ENCODE data around the gene DAB1. TPM values are rescaled to one million over a fixed set of nuclear protein-coding genes. Genes with fewer than 3 reads are reported as not detected.

DAB1 gene
- total RNA-seq, 3 donors from 2014 or later (not counting 1 experiment from before 2014, with no cell fraction given), result 0.41 TPM; not detected in 2

- 80% methylated on average over 4 of the region's 4 CpGs for WGBS (ENCODE audit: insufficient coverage)
- H3K27ac Mint-ChIP-seq, result no peak overlapping the region
These were observed 70.2 kb downstream of the DAB1 start for GRCh38 chr1:57353654-57354053.

GRCh38 chr1:57350610-57351009 is 73.2 kb downstream of the DAB1 start:
- Mint-ChIP-seq H3K4me3 (no peak overlapping the region), H3K4me1 (no peaks in the 10 kb centered on the region), H3K27me3 (ENCODE audit: low read depth in 2 of 2) (peaks cover 3 to 11% of the 10 kb centered on the region in 2 donors), H3K9me3 (peaks cover 0 to 3% of the 10 kb centered on the region in 2 donors), H3K36me3 (no peaks in the 10 kb centered on the region), H3K27ac (no peak overlapping the region)
- TF ChIP-seq CTCF (IDR thresholded peaks at IDR 0.05), result no peak
- no peaks in the 10 kb centered on the region for H3K36me3 ChIP-seq (ENCODE audit: control insufficient read depth, insufficient read depth, low read length)
- no peaks in the 10 kb centered on the region for H3K4me1 ChIP-seq (ENCODE audit: control insufficient read depth, insufficient read depth, low read length)
- no peaks in the 10 kb centered on the region for H3K27me3 ChIP-seq (ENCODE audit: control insufficient read depth, insufficient read depth, low read length)
- no peak for ATAC-seq
- intact Hi-C loops (cut with micrococcal nuclease), result no loop called here
- H3K27ac ChIP-seq (ENCODE audit: low read length), result no peak overlapping the region
- 72% methylated on average over 4 of the region's 4 CpGs for WGBS (ENCODE audit: insufficient coverage)
- no peak for DNase-seq
- H3K4me3 ChIP-seq (ENCODE audit: low read length), result no peak overlapping the region
- no peaks in the 10 kb centered on the region for H3K9me3 ChIP-seq (ENCODE audit: control insufficient read depth, insufficient read depth, low read length)

More at GRCh38 chr1:57353654-57354053, 70.2 kb downstream of the DAB1 start:
- no peaks in the 10 kb centered on the region for H3K4me1 Mint-ChIP-seq
- intact Hi-C loops (cut with micrococcal nuclease), result no loop called here
- H3K4me3 Mint-ChIP-seq, result no peak overlapping the region
- Histone ChIP-seq H3K27ac (ENCODE audit: low read length) (no peak overlapping the region), H3K36me3 (ENCODE audit: control insufficient read depth, insufficient read depth, low read length) (no peaks in the 10 kb centered on the region), H3K27me3 (ENCODE audit: control insufficient read depth, insufficient read depth, low read length) (no peaks in the 10 kb centered on the region), H3K4me3 (ENCODE audit: low read length) (no peak overlapping the region), H3K4me1 (ENCODE audit: control insufficient read depth, insufficient read depth, low read length) (no peaks in the 10 kb centered on the region), H3K9me3 (ENCODE audit: control insufficient read depth, insufficient read depth, low read length) (no peaks in the 10 kb centered on the region)
- TF ChIP-seq CTCF (IDR thresholded peaks at IDR 0.05), result no peak
- ATAC-seq, result no peak
- DNase-seq, result no peak
- H3K27me3 Mint-ChIP-seq (ENCODE audit: low read depth in 2 of 2), result peaks cover 0 to 16% of the 10 kb centered on the region in 2 donors
- H3K9me3 Mint-ChIP-seq, result peaks cover 4 to 5% of the 10 kb centered on the region in 2 donors
- H3K36me3 Mint-ChIP-seq, result no peaks in the 10 kb centered on the region

DNA sequence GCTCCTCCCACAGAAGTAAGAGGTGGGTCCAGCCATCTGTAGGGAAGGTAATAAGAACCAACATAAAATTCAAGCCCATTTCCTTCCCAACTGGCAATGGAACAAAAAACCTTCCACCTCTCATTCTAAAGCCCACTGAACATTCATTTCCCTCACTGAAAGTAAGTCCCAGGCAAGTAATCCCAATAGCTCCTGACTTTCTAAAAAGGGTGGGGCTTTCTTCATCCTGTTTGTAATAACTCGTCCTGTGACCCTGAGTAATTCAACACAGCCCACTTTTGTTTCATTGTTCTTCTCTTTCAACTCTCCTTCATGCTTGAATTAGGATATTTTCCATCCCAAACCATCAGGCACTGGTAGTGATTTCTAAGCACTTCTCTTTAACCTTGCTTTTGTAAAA is 74.9 kb downstream of the DAB1 start:
- Mint-ChIP-seq H3K27me3 (ENCODE audit: low read depth in 2 of 2) (peaks cover 3 to 11% of the 10 kb centered on the region in 2 donors), H3K4me3 (no peak overlapping the region), H3K36me3 (no peaks in the 10 kb centered on the region), H3K4me1 (no peaks in the 10 kb centered on the region), H3K27ac (no peak overlapping the region), H3K9me3 (no peaks in the 10 kb centered on the region)
- Histone ChIP-seq H3K27me3 (ENCODE audit: control insufficient read depth, insufficient read depth, low read length) (no peaks in the 10 kb centered on the region), H3K9me3 (ENCODE audit: control insufficient read depth, insufficient read depth, low read length) (no peaks in the 10 kb centered on the region), H3K36me3 (ENCODE audit: control insufficient read depth, insufficient read depth, low read length) (no peaks in the 10 kb centered on the region), H3K4me1 (ENCODE audit: control insufficient read depth, insufficient read depth, low read length) (no peaks in the 10 kb centered on the region), H3K27ac (ENCODE audit: low read length) (no peak overlapping the region), H3K4me3 (ENCODE audit: low read length) (no peak overlapping the region)
- DNase-seq, result no peak
- no peak for TF ChIP-seq CTCF (IDR thresholded peaks at IDR 0.05)
- intact Hi-C loops (cut with micrococcal nuclease), result no loop called here
- ATAC-seq, result no peak
- WGBS (ENCODE audit: insufficient coverage), result 74% methylated on average over 1 of the region's 1 CpG

DNA sequence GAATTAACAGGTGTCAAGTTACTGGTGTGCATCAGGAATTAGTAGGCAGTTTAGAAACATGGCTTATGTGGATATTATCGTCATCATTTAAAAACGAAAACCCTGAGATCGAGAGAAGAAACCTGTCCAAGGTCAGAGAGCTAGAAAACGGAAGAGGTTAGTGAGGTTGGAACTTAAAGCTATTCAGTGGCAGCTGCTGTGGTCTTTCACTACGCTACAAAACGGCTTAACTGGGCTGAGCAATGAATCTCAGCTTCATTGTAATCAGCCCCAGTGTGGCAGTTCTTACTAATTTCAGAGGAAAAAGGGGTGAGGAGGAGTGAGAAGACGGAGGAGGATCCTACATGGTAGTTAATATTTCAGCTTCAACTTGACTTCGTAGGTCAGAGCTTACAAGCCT is 77.9 kb downstream of the DAB1 start:
- DNase-seq (no peak), ATAC-seq (no peak)
- Mint-ChIP-seq H3K9me3 (no peaks in the 10 kb centered on the region), H3K27me3 (ENCODE audit: low read depth in 2 of 2) (peaks cover 5 to 6% of the 10 kb centered on the region in 2 donors), H3K27ac (no peak overlapping the region), H3K4me3 (no peak overlapping the region), H3K4me1 (no peaks in the 10 kb centered on the region), H3K36me3 (no peaks in the 10 kb centered on the region)
- no peak overlapping the region for H3K4me3 ChIP-seq (ENCODE audit: low read length)
- no peaks in the 10 kb centered on the region for H3K36me3 ChIP-seq (ENCODE audit: control insufficient read depth, insufficient read depth, low read length)
- intact Hi-C loops (cut with micrococcal nuclease), result no loop called here
- no peaks in the 10 kb centered on the region for H3K4me1 ChIP-seq (ENCODE audit: control insufficient read depth, insufficient read depth, low read length)
- no peaks in the 10 kb centered on the region for H3K27me3 ChIP-seq (ENCODE audit: control insufficient read depth, insufficient read depth, low read length)
- no peak for TF ChIP-seq CTCF (IDR thresholded peaks at IDR 0.05)
- no peak overlapping the region for H3K27ac ChIP-seq (ENCODE audit: low read length)
- H3K9me3 ChIP-seq (ENCODE audit: control insufficient read depth, insufficient read depth, low read length), result no peaks in the 10 kb centered on the region
- WGBS (ENCODE audit: insufficient coverage), result 86% methylated on average over 6 of the region's 8 CpGs

All from natural killer cell (primary cell).